Activated T-helper 9 cell treated with anti-CD3 and anti-CD28 coated beads, Interleukin-2, amount 50 U/mL, for 16 hours (primary cell): Measurements from ENCODE around the gene NANOS1.
A peak's percentile ranks its signal among the peaks of the same experiment; 100 is the strongest.

Experiments used
- DNase-seq: peaks from one replicate; pipeline ENCODE4 v3.0.0-alpha.2; 2020; ENCODE audit warnings: low read depth

NANOS1 gene

GRCh38 chr10:119060107-119060506 is 30.6 kb downstream of the NANOS1 start:
- no peak for DNase-seq

GRCh38 chr10:119061352-119061751 is 31.8 kb downstream of the NANOS1 start:
- no peak for DNase-seq

GRCh38 chr10:119061926-119062325 is 32.4 kb downstream of the NANOS1 start:
- no peak for DNase-seq

GRCh38 chr10:119070395-119071165 is 41.1 kb downstream of the NANOS1 start:
- DNase-seq, result no peak

GRCh38 chr10:119073584-119073983 is 44.1 kb downstream of the NANOS1 start:
- no peak for DNase-seq

- no peak for DNase-seq
These were observed 49.1 kb downstream of the NANOS1 start for GRCh38 chr10:119078422-119079179.

- peak; percentile 55 for DNase-seq
These were observed 50.3 kb downstream of the NANOS1 start for GRCh38 chr10:119079599-119080520.

GRCh38 chr10:119080521-119081259 is 51.2 kb downstream of the NANOS1 start, which contains the start of gene EIF3A:
EIF3A (minus strand) TSS chr10:119080817; CDS start chr10:119080676, 141 bp downstream.
- DNase-seq, result peak; percentile 87
